Neural crest cell (in vitro differentiated cells): ENCODE measurements around the gene SMIM24. TPM values are rescaled to one million over a fixed set of nuclear protein-coding genes. Genes with fewer than 3 reads are reported as not detected.

Experiments used
- DNase-seq: peaks from one replicate; pipeline ENCODE4 v3.0.0; 2021; ENCODE audit warnings: low read depth, mixed read lengths, low spot score
- H3K27ac Mint-ChIP-seq: one replicate; pipeline ENCODE4 v1.8.0; 2021; ENCODE audit warnings: mild to moderate bottlenecking, mixed read lengths; ENCODE audit not compliant: unreplicated experiment
- H3K27me3 Mint-ChIP-seq: 2 replicates; pipeline ENCODE4 v1.8.0; 2021; ENCODE audit warnings: low read depth, mild to moderate bottlenecking, mixed read lengths
- H3K36me3 Mint-ChIP-seq: 2 replicates; pipeline ENCODE4 v1.8.0; 2021; ENCODE audit warnings: low read depth, mild to moderate bottlenecking, mixed read lengths
- H3K4me1 Mint-ChIP-seq: 2 replicates; pipeline ENCODE4 v1.8.0; 2021; ENCODE audit warnings: mixed read lengths
- H3K4me3 Mint-ChIP-seq: one replicate; pipeline ENCODE4 v1.8.0; 2021; ENCODE audit warnings: mild to moderate bottlenecking, mixed read lengths
- H3K9me3 Mint-ChIP-seq: 2 replicates; pipeline ENCODE4 v1.8.0; 2021; ENCODE audit warnings: mixed read lengths
- total RNA-seq: library from RNA; stranded (reverse); gene quantifications from 2 replicates; pipeline ENCODE4 v1.2.1, GENCODE V29; 2021
- TF ChIP-seq, protein P1 (sequence below): fragments of 200-600 bp; sonication (generic); conservative IDR thresholded peaks from 2 replicates; pipeline ENCODE4 v1.5.0; 2021; ENCODE audit warnings: antibody characterized with exemption, mild to moderate bottlenecking

Gene SMIM24
- total RNA-seq, 1 donor from 2014 or later, result not detected

DNA sequence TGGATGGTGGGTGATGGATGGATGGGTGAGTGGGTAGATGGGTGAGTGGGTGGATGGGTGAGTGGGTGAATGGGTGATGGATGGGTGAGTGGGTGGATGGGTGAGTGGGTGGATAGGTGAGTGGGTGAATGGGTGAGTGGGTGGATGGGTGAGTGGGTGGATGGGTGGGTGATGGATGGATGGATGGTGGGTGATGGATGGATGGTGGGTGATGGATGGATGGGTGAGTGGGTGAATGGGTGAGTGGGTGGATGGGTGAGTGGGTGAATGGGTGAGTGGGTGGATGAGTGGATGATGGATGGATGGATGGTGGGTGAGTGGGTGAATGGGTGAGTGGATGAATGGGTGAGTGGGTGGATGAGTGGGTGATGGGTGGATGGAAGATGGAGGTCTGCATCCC, 2.8 kb downstream of the SMIM24 start:
- Mint-ChIP-seq H3K4me1 (no peaks in the 10 kb centered on the region), H3K9me3 (no peaks in the 10 kb centered on the region), H3K27ac (no peak overlapping the region), H3K4me3 (no peak overlapping the region), H3K27me3 (peaks cover 32% of the 10 kb centered on the region), H3K36me3 (no peaks in the 10 kb centered on the region)
- DNase-seq, result no peak
- TF ChIP-seq, protein P1, sequence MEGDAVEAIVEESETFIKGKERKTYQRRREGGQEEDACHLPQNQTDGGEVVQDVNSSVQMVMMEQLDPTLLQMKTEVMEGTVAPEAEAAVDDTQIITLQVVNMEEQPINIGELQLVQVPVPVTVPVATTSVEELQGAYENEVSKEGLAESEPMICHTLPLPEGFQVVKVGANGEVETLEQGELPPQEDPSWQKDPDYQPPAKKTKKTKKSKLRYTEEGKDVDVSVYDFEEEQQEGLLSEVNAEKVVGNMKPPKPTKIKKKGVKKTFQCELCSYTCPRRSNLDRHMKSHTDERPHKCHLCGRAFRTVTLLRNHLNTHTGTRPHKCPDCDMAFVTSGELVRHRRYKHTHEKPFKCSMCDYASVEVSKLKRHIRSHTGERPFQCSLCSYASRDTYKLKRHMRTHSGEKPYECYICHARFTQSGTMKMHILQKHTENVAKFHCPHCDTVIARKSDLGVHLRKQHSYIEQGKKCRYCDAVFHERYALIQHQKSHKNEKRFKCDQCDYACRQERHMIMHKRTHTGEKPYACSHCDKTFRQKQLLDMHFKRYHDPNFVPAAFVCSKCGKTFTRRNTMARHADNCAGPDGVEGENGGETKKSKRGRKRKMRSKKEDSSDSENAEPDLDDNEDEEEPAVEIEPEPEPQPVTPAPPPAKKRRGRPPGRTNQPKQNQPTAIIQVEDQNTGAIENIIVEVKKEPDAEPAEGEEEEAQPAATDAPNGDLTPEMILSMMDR, result no peak

DNA sequence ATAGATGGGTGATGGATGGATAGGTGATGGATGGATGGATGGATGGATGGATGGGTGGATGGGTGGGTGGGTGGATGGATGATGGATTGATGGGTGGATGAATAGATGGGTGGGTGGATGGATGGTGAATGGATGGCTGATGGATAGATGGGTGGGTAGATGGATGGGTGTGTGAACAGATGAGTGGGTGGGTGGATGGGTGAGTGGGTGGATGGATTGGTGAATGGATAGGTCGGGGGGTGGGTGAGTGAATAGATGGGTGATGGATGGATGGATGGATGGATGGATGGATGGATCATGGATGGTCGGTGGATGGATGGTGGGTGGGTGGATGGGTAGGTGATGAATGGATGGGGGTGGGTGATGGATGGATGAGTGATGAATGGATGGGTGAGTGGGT, 3.5 kb downstream of the SMIM24 start:
- H3K9me3 Mint-ChIP-seq, result no peaks in the 10 kb centered on the region
- TF ChIP-seq, protein P1, result no peak
- H3K4me3 Mint-ChIP-seq, result no peak overlapping the region
- H3K27ac Mint-ChIP-seq, result no peak overlapping the region
- H3K27me3 Mint-ChIP-seq, result peaks cover 30% of the 10 kb centered on the region
- no peaks in the 10 kb centered on the region for H3K36me3 Mint-ChIP-seq
- H3K4me1 Mint-ChIP-seq, result no peaks in the 10 kb centered on the region
- DNase-seq, result no peak

- Mint-ChIP-seq H3K4me3 (no peak overlapping the region), H3K27me3 (peaks cover 29% of the 10 kb centered on the region), H3K36me3 (no peaks in the 10 kb centered on the region), H3K9me3 (no peaks in the 10 kb centered on the region), H3K27ac (no peak overlapping the region), H3K4me1 (no peaks in the 10 kb centered on the region)
- DNase-seq, result no peak
- TF ChIP-seq, protein P1, result no peak
These were observed 4.9 kb downstream of the SMIM24 start for GRCh38 chr19:3475449-3475848.

DNA sequence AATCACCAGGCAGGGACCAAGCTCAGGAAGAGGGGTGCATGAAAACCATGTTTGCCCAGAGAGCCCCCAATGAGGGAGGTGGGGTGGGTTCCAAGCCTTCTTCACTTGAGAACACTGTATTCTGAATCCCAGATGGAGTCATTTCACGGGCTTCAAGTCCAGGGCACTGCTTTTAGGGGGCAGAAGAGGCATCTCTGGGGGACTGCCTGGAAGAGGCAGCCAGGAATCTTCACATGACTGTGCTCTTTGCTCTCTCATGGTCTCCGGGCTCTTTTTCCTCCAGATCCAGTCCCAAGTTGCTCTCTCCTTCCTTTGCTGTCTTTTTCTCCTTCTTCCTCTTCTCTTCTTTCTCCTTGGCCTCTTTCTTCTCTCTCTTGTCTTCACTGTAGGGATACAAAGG, 5.7 kb downstream of the SMIM24 start:
- TF ChIP-seq, protein P1, result no peak
- Mint-ChIP-seq H3K27ac (no peak overlapping the region), H3K36me3 (no peaks in the 10 kb centered on the region), H3K27me3 (peaks cover 38% of the 10 kb centered on the region), H3K9me3 (no peaks in the 10 kb centered on the region), H3K4me1 (no peaks in the 10 kb centered on the region), H3K4me3 (no peak overlapping the region)
- no peak for DNase-seq

DNA sequence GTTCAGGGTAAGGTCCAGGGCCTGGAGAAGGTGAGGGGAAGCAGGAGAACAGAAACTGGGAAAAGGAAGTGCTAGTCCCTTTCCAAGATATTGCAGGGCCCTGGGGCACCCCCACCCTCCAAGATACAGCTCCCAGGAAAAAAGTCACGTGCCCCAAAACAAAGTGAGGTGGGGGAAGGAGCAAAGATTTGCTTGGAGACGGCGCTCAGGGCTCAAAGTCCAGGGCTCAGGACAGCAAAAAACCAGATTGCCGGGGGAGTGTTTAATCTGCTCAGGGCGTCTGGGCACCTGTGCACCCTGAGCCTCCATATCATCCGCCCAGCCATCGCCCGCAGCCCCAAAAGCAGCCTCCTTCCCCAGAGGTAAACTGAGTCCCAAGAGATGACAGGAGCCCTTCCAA, 6.3 kb downstream of the SMIM24 start:
- Mint-ChIP-seq H3K27ac (no peak overlapping the region), H3K4me1 (no peaks in the 10 kb centered on the region), H3K9me3 (no peaks in the 10 kb centered on the region), H3K36me3 (no peaks in the 10 kb centered on the region), H3K27me3 (peaks cover 44% of the 10 kb centered on the region), H3K4me3 (no peak overlapping the region)
- DNase-seq, result no peak
- TF ChIP-seq, protein P1, result no peak
